ENCODE measurements around the gene TRIM24. TPM values are rescaled to one million over a fixed set of nuclear protein-coding genes. Genes with fewer than 3 reads are reported as not detected.

TRIM24 gene
- total RNA-seq, 4 donors from 2014 or later, result 13.5 to 21.1 (median 17.7) TPM

- no peak for DNase-seq (ENCODE audit: low spot score in 2 of 2)
Observed at GRCh38 chr7:138608275-138608674, 148.2 kb downstream of the TRIM24 start.

GRCh38 chr7:138610671-138611170, 150.7 kb downstream of the TRIM24 start:
- intact Hi-C loops (cut with DNase I; ENCODE audit: low total_unique reads), result no loop called here
- no peak for TF ChIP-seq CTCF (IDR thresholded peaks at IDR 0.05)
- TF ChIP-seq POLR2A (IDR thresholded peaks at IDR 0.05), result no peak
- WGBS, 2 donors, result 84 to 88% methylated on average over 7 of the region's 7 CpGs
- no peak for DNase-seq (ENCODE audit: low spot score in 2 of 2)
- H3K4me3 ChIP-seq (ENCODE audit: low read depth, poor library complexity, severe bottlenecking), result no peak overlapping the region

More at GRCh38 chr7:138608275-138608674, 148.2 kb downstream of the TRIM24 start:
- H3K4me3 ChIP-seq (ENCODE audit: low read depth, poor library complexity, severe bottlenecking), result no peak overlapping the region
- intact Hi-C loops (cut with DNase I; ENCODE audit: low total_unique reads), result no loop called here
- 38 to 50% methylated on average over 12 of the region's 12 CpGs for WGBS, 2 donors
- TF ChIP-seq CTCF (IDR thresholded peaks at IDR 0.05), result no peak
- no peak for TF ChIP-seq POLR2A (IDR thresholded peaks at IDR 0.05)

- TF ChIP-seq CTCF (IDR thresholded peaks at IDR 0.05), result no peak
- no peak for TF ChIP-seq POLR2A (IDR thresholded peaks at IDR 0.05)
- no peak for DNase-seq (ENCODE audit: low spot score in 2 of 2)
- H3K4me3 ChIP-seq (ENCODE audit: low read depth, poor library complexity, severe bottlenecking), result no peak overlapping the region
- intact Hi-C loops (cut with DNase I; ENCODE audit: low total_unique reads), result no loop called here
- WGBS, 2 donors, result 93 to 96% methylated on average over 2 of the region's 2 CpGs
Observed at GRCh38 chr7:138613630-138614029, 153.6 kb downstream of the TRIM24 start.

- WGBS, 2 donors, result 96 to 98% methylated on average over 6 of the region's 6 CpGs
- no peak for DNase-seq (ENCODE audit: low spot score in 2 of 2)
- TF ChIP-seq POLR2A (IDR thresholded peaks at IDR 0.05) (no peak), CTCF (IDR thresholded peaks at IDR 0.05) (no peak)
- H3K4me3 ChIP-seq (ENCODE audit: low read depth, poor library complexity, severe bottlenecking), result no peak overlapping the region
- intact Hi-C loops (cut with DNase I; ENCODE audit: low total_unique reads), result no loop called here
Observed at GRCh38 chr7:138616085-138616484, 156.0 kb downstream of the TRIM24 start.

- intact Hi-C loops (cut with DNase I; ENCODE audit: low total_unique reads), result no loop called here
- TF ChIP-seq CTCF (IDR thresholded peaks at IDR 0.05) (no peak), POLR2A (IDR thresholded peaks at IDR 0.05) (no peak)
- 95 to 96% methylated on average over 10 of the region's 10 CpGs for WGBS, 2 donors
- no peak overlapping the region for H3K4me3 ChIP-seq (ENCODE audit: low read depth, poor library complexity, severe bottlenecking)
- DNase-seq (ENCODE audit: low spot score in 2 of 2), result no peak
Observed at GRCh38 chr7:138618506-138618905, 158.4 kb downstream of the TRIM24 start.

GRCh38 chr7:138618933-138619332, 158.9 kb downstream of the TRIM24 start:
- TF ChIP-seq POLR2A (IDR thresholded peaks at IDR 0.05) (no peak), CTCF (IDR thresholded peaks at IDR 0.05) (no peak)
- intact Hi-C loops (cut with DNase I; ENCODE audit: low total_unique reads), result no loop called here
- H3K4me3 ChIP-seq (ENCODE audit: low read depth, poor library complexity, severe bottlenecking), result no peak overlapping the region
- no peak for DNase-seq (ENCODE audit: low spot score in 2 of 2)
